Keratinocyte (primary cell): Measurements from ENCODE around the gene KIFAP3. TPM values are rescaled to one million over a fixed set of nuclear protein-coding genes. Genes with fewer than 3 reads are reported as not detected.

Experiments
- DNase-seq: peaks from one replicate; pipeline ENCODE4 v3.0.0-alpha.2; 2011; ENCODE audit warnings: low read depth, missing footprints, low spot score
- FAIRE-seq: peaks from 2 replicates; lab custom pipeline; 2011; peaks lifted over from hg19 to GRCh38; lab: Jason Lieb, UNC
- H2AFZ ChIP-seq: 2 replicates; pipeline ENCODE4 v1.6.0; 2012; ENCODE audit warnings: low read length, control low read depth, inconsistent platforms; ENCODE audit not compliant: control insufficient read depth
- H3K27ac ChIP-seq: 2 replicates; pipeline ENCODE4 v1.5.1; 2011; ENCODE audit warnings: low read length; ENCODE audit not compliant: control insufficient read depth, insufficient read depth
- H3K27me3 ChIP-seq: 3 replicates; pipeline ENCODE4 v1.6.0; 2011; ENCODE audit warnings: low read length; ENCODE audit not compliant: control insufficient read depth, insufficient read depth; ENCODE audit errors: extremely low read depth
- H3K36me3 ChIP-seq, 2 experiments: 2 replicates in 1 of 2; 3 replicates in 1 of 2; pipeline ENCODE4 v1.5.1; 2011; ENCODE audit warnings: low read length in 2 of 2, mild to moderate bottlenecking in 1 of 2; ENCODE audit not compliant: control insufficient read depth in 2 of 2, insufficient read depth in 2 of 2; ENCODE audit errors: extremely low read depth in 1 of 2
- H3K4me1 ChIP-seq: 3 replicates; pipeline ENCODE4 v1.5.1; 2011; ENCODE audit warnings: low read length; ENCODE audit not compliant: control insufficient read depth, insufficient read depth; ENCODE audit errors: extremely low read depth
- H3K4me2 ChIP-seq: 3 replicates; pipeline ENCODE4 v1.6.0; 2011; ENCODE audit warnings: low read depth, low read length; ENCODE audit not compliant: control insufficient read depth, insufficient read depth; ENCODE audit errors: extremely low read depth
- H3K4me3 ChIP-seq, 3 experiments: fragments of 200-600 bp in 1 of 3; sonication (generic) in 1 of 3; 2 replicates in 2 of 3; 3 replicates in 1 of 3; pipeline ENCODE4 v1.5.1; 2011 to 2016; ENCODE audit warnings: low read length in 3 of 3, mild to moderate bottlenecking in 3 of 3, control low read depth in 2 of 3, inconsistent platforms in 1 of 3, low read depth in 1 of 3, mixed read lengths in 1 of 3, mixed run types in 1 of 3, moderate library complexity in 1 of 3; ENCODE audit not compliant: control insufficient read depth in 2 of 3, insufficient read depth in 2 of 3; ENCODE audit errors: extremely low read depth in 1 of 3
- H3K79me2 ChIP-seq: 2 replicates; pipeline ENCODE4 v1.6.0; 2012; ENCODE audit warnings: low read length; ENCODE audit not compliant: control insufficient read depth, insufficient read depth
- H3K9ac ChIP-seq: 3 replicates; pipeline ENCODE4 v1.6.0; 2011; ENCODE audit warnings: low read length; ENCODE audit not compliant: control insufficient read depth, insufficient read depth; ENCODE audit errors: extremely low read depth
- H3K9me1 ChIP-seq: 3 replicates; pipeline ENCODE4 v1.6.0; 2011; ENCODE audit warnings: low read length; ENCODE audit not compliant: control insufficient read depth, insufficient read depth; ENCODE audit errors: extremely low read depth
- H3K9me3 ChIP-seq: 2 replicates; pipeline ENCODE4 v1.5.1; 2012; ENCODE audit warnings: low read depth, low read length; ENCODE audit not compliant: control insufficient read depth
- H4K20me1 ChIP-seq: 3 replicates; pipeline ENCODE4 v1.6.0; 2011; ENCODE audit warnings: low read length; ENCODE audit not compliant: control insufficient read depth, insufficient read depth; ENCODE audit errors: extremely low read depth
- EZH2 ChIP-seq: IDR thresholded peaks from one replicate; pipeline ENCODE4 v1.6.1; 2012; ENCODE audit warnings: inconsistent platforms, mild to moderate bottlenecking, low read length, moderate library complexity
- dilution Hi-C: fragments of 300-500 bp; cut with MboI; formaldehyde crosslinking; loops from one replicate; pipeline ENCODE4 v1.7.0; 2020; ENCODE audit warnings: low sequenced_read_pairs; ENCODE audit not compliant: extremely low pct_ligation_motif_present
- polyA plus RNA-seq, 5 experiments: library from polyadenylated mRNA; depleted of rRNA in 3 of 5; stranded (reverse) in 3 of 5; stranded (forward) in 1 of 5; unstranded in 1 of 5; fragments of >200 nt; gene quantifications; 1 replicate in 1 of 5; 2 replicates in 3 of 5; 3 replicates in 1 of 5; pipeline versions ENCODE4 v1.2.1 to v1.2.3, GENCODE V29; 2011 to 2012; ENCODE audit warnings: missing spikeins in 2 of 5, low read depth in 1 of 5, low replicate concordance in 1 of 5
- TF ChIP-seq, protein P1 (sequence below), 3 experiments: IDR thresholded peaks in 1 of 3; conservative IDR thresholded peaks in 1 of 3; optimal IDR thresholded peaks in 1 of 3; 2 replicates in 2 of 3; 3 replicates in 1 of 3; pipeline versions ENCODE3 to v1.5.1; 2011; ENCODE audit warnings: low read length in 3 of 3, mild to moderate bottlenecking in 3 of 3, moderate library complexity in 2 of 3, control low read depth in 1 of 3, inconsistent platforms in 1 of 3; ENCODE audit not compliant: insufficient read depth in 2 of 3; ENCODE audit errors: extremely low read depth in 1 of 3

The KIFAP3 gene
- polyA plus RNA-seq, 1 donor (not counting 4 experiments of a cell fraction or from before 2014, with no cell fraction given) = 25.2 TPM

DNA sequence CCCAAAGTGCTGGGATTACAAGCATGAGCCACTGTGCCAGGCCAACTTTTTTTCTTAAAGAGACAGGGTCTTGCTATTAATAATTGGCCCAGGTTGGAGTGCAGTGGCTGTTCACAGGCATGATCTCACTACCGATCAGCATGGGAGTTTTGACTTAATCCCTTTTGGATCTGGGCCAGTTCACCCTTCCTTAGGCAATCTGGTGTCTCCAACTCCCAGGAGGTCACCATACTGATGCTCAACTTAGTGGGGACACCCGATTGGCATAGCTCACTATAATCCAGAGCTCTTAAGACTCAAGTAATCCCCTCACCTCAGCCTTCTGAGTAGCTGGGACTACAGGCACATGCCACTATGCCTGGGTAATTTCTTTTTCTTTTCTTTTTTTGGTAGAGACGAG lies 116.6 kb downstream of the KIFAP3 start:
- H3K27me3 ChIP-seq = no peaks in the 10 kb centered on the region
- dilution Hi-C loops = no loop called here
- TF ChIP-seq, protein P1, sequence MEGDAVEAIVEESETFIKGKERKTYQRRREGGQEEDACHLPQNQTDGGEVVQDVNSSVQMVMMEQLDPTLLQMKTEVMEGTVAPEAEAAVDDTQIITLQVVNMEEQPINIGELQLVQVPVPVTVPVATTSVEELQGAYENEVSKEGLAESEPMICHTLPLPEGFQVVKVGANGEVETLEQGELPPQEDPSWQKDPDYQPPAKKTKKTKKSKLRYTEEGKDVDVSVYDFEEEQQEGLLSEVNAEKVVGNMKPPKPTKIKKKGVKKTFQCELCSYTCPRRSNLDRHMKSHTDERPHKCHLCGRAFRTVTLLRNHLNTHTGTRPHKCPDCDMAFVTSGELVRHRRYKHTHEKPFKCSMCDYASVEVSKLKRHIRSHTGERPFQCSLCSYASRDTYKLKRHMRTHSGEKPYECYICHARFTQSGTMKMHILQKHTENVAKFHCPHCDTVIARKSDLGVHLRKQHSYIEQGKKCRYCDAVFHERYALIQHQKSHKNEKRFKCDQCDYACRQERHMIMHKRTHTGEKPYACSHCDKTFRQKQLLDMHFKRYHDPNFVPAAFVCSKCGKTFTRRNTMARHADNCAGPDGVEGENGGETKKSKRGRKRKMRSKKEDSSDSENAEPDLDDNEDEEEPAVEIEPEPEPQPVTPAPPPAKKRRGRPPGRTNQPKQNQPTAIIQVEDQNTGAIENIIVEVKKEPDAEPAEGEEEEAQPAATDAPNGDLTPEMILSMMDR (optimal IDR thresholded peaks at IDR 0.05 in 1 of 3, IDR thresholded peaks at IDR 0.05 in 1 of 3, conservative IDR thresholded peaks at IDR 0.05 in 1 of 3; ENCODE audit: extremely low read depth in 1 of 3, insufficient read depth in 2 of 3, low read length in 3 of 3) = no peak
- TF ChIP-seq EZH2 = no peak
- no peaks in the 10 kb centered on the region for H3K79me2 ChIP-seq
- no peaks in the 10 kb centered on the region for H3K4me1 ChIP-seq
- no peak for DNase-seq
- H4K20me1 ChIP-seq = no peaks in the 10 kb centered on the region
- no peak overlapping the region for H2AFZ ChIP-seq
- no peaks in the 10 kb centered on the region for H3K36me3 ChIP-seq
- no peak overlapping the region for H3K4me2 ChIP-seq
- no peak overlapping the region for H3K27ac ChIP-seq
- H3K9ac ChIP-seq = no peak overlapping the region
- no peak overlapping the region for H3K4me3 ChIP-seq
- H3K9me1 ChIP-seq = no peaks in the 10 kb centered on the region
- no peak for FAIRE-seq
- no peaks in the 10 kb centered on the region for H3K9me3 ChIP-seq

DNA sequence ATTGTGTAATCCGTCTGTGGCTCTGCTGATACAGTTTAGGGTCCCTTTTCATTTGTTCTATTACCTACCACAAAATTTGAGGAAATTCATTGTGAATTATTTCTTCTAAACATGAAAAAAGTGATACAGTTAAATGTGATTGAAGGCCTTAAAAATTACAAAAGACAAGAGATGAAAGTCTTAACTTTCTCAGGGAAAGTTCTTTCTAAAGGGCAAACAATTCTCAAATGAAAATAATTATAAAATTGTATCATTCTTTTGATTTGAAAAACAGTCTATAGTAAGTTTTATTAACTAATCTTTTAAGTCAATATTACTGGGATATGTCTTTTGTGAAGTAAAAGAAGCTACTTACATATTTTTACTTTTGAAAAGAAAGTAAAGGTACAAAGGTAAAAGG lies 123.4 kb downstream of the KIFAP3 start:
- TF ChIP-seq, protein P1 (optimal IDR thresholded peaks at IDR 0.05 in 1 of 3, IDR thresholded peaks at IDR 0.05 in 1 of 3, conservative IDR thresholded peaks at IDR 0.05 in 1 of 3; ENCODE audit: extremely low read depth in 1 of 3, insufficient read depth in 2 of 3, low read length in 3 of 3) = no peak
- TF ChIP-seq EZH2 = no peak
- dilution Hi-C loops = no loop called here
- FAIRE-seq = no peak

More for the DNA sequence above, 123.4 kb downstream of the KIFAP3 start:
- Histone ChIP-seq H3K9me3 (no peaks in the 10 kb centered on the region), H3K9ac (no peak overlapping the region), H3K79me2 (no peaks in the 10 kb centered on the region), H3K36me3 (no peaks in the 10 kb centered on the region), H3K4me1 (no peaks in the 10 kb centered on the region), H2AFZ (no peak overlapping the region), H3K9me1 (no peaks in the 10 kb centered on the region), H3K27me3 (no peaks in the 10 kb centered on the region), H3K27ac (no peak overlapping the region), H4K20me1 (no peaks in the 10 kb centered on the region), H3K4me2 (no peak overlapping the region), H3K4me3 (no peak overlapping the region)
- DNase-seq = no peak
